Trophoblast cell (in vitro differentiated cells and primary cell): ENCODE data around the gene NWD2.

ENCODE experiments used
- DNase-seq, 2 donors: peaks; one replicate each; pipeline ENCODE4 v3.0.0-alpha.2; 2016
- H2AFZ ChIP-seq: 2 replicates; pipeline ENCODE4 v1.6.1; 2013; ENCODE audit warnings: low read length, moderate library complexity, mild to moderate bottlenecking; ENCODE audit not compliant: insufficient read depth, poor library complexity
- H2AK5ac ChIP-seq: 2 replicates; pipeline ENCODE4 v1.6.1; 2013; ENCODE audit warnings: mild to moderate bottlenecking, low read length
- H2BK120ac ChIP-seq: 2 replicates; pipeline ENCODE4 v1.6.1; 2013; ENCODE audit warnings: low read length, mild to moderate bottlenecking, moderate library complexity; ENCODE audit not compliant: insufficient read depth, poor library complexity
- H2BK12ac ChIP-seq: 2 replicates; pipeline ENCODE4 v1.6.1; 2013; ENCODE audit warnings: mild to moderate bottlenecking, low read length, moderate library complexity
- H2BK5ac ChIP-seq: 2 replicates; pipeline ENCODE4 v1.6.1; 2013; ENCODE audit warnings: low read length, low read depth, moderate library complexity, mild to moderate bottlenecking; ENCODE audit not compliant: poor library complexity
- H3K14ac ChIP-seq: 2 replicates; pipeline ENCODE4 v1.6.1; 2013; ENCODE audit warnings: mild to moderate bottlenecking, low read length
- H3K18ac ChIP-seq: 2 replicates; pipeline ENCODE4 v1.6.1; 2013; ENCODE audit warnings: mild to moderate bottlenecking, low read length
- H3K23ac ChIP-seq: 2 replicates; pipeline ENCODE4 v1.6.1; 2013; ENCODE audit warnings: low read length
- H3K27ac ChIP-seq: 2 replicates; pipeline ENCODE4 v1.5.1; 2013; ENCODE audit warnings: low read depth, mild to moderate bottlenecking, inconsistent platforms, low read length, moderate library complexity
- H3K27me3 ChIP-seq: 2 replicates; pipeline ENCODE4 v1.6.1; 2013; ENCODE audit warnings: inconsistent platforms, mild to moderate bottlenecking, low read length, moderate library complexity; ENCODE audit not compliant: insufficient read depth
- H3K36me3 ChIP-seq, 2 experiments: 1 replicate in 1 of 2; 2 replicates in 1 of 2; pipeline ENCODE4 v1.6.1; 2013; ENCODE audit warnings: low read length in 2 of 2, mild to moderate bottlenecking in 2 of 2, moderate library complexity in 1 of 2; ENCODE audit not compliant: insufficient read depth in 2 of 2, control insufficient read depth in 1 of 2
- H3K4ac ChIP-seq: 2 replicates; pipeline ENCODE4 v1.6.1; 2013; ENCODE audit warnings: low read depth, mild to moderate bottlenecking, low read length, moderate library complexity
- H3K4me1 ChIP-seq, 2 experiments: 1 replicate in 1 of 2; 2 replicates in 1 of 2; pipeline ENCODE4 v1.6.1; 2013; ENCODE audit warnings: low read length in 2 of 2, mild to moderate bottlenecking in 2 of 2, moderate library complexity in 1 of 2; ENCODE audit not compliant: insufficient read depth in 2 of 2, control insufficient read depth in 1 of 2
- H3K4me2 ChIP-seq: 2 replicates; pipeline ENCODE4 v1.6.1; 2013; ENCODE audit warnings: inconsistent platforms, mild to moderate bottlenecking, low read length, moderate library complexity
- H3K4me3 ChIP-seq: 2 replicates; pipeline ENCODE4 v1.5.1; 2013; ENCODE audit warnings: mild to moderate bottlenecking, low read depth, low read length, inconsistent platforms
- H3K79me1 ChIP-seq: one replicate; pipeline ENCODE4 v1.6.1; 2013; ENCODE audit warnings: low read length
- H3K79me2 ChIP-seq: 2 replicates; pipeline ENCODE4 v1.6.1; 2013; ENCODE audit warnings: low read length, mild to moderate bottlenecking; ENCODE audit not compliant: control insufficient read depth, insufficient read depth, poor library complexity
- H3K9ac ChIP-seq: 2 replicates; pipeline ENCODE4 v1.6.1; 2013; ENCODE audit warnings: mild to moderate bottlenecking, low read length
- H3K9me3 ChIP-seq: 2 replicates; pipeline ENCODE4 v1.6.1; 2013; ENCODE audit warnings: low read depth, mild to moderate bottlenecking, control low read depth, inconsistent platforms, low read length; ENCODE audit not compliant: insufficient read depth
- H4K12ac ChIP-seq: 2 replicates; pipeline ENCODE4 v1.6.1; 2013; ENCODE audit warnings: low read depth, mild to moderate bottlenecking, low read length, moderate library complexity
- H4K8ac ChIP-seq: 2 replicates; pipeline ENCODE4 v1.6.1; 2013; ENCODE audit warnings: low read depth, mild to moderate bottlenecking, low read length, moderate library complexity
- H4K91ac ChIP-seq: one replicate; pipeline ENCODE4 v1.6.1; 2013; ENCODE audit warnings: low read depth, mild to moderate bottlenecking, low read length, moderate library complexity
- WGBS: extraction: QIAGEN DNeasy Blood & Tissue Kit; methylation state at CpG from one replicate; pipeline ENCODE4 v1.1.7; 2013; ENCODE audit warnings: missing lambda C conversion rate; ENCODE audit not compliant: insufficient read length, insufficient coverage; ENCODE audit errors: extremely low coverage; 5-methylcytosine and 5-hydroxymethylcytosine counted together

The NWD2 gene

GRCh38 chr4:37424753-37425152 lies 180.2 kb downstream of the NWD2 start:
- H3K79me1 ChIP-seq = no peaks in the 10 kb centered on the region
- H3K18ac ChIP-seq = no peak overlapping the region
- no peaks in the 10 kb centered on the region for H3K79me2 ChIP-seq
- H2BK12ac ChIP-seq = no peak overlapping the region
- H3K4me2 ChIP-seq = no peak overlapping the region
- H3K4me1 ChIP-seq = no peaks in the 10 kb centered on the region
- H3K9ac ChIP-seq = no peak overlapping the region
- no peak for DNase-seq
- no peaks in the 10 kb centered on the region for H3K9me3 ChIP-seq
- no peak overlapping the region for H4K91ac ChIP-seq
- no peak overlapping the region for H4K8ac ChIP-seq
- no peak overlapping the region for H4K12ac ChIP-seq
- H2BK5ac ChIP-seq = no peak overlapping the region
- H3K23ac ChIP-seq = no peak overlapping the region
- no peaks in the 10 kb centered on the region for H3K36me3 ChIP-seq
- H3K4ac ChIP-seq = no peak overlapping the region
- no peak overlapping the region for H3K4me3 ChIP-seq
- no peak overlapping the region for H3K14ac ChIP-seq
- no peak overlapping the region for H3K27ac ChIP-seq
- H3K27me3 ChIP-seq = no peaks in the 10 kb centered on the region
- no peak overlapping the region for H2AFZ ChIP-seq
- no peak overlapping the region for H2AK5ac ChIP-seq
- no peak overlapping the region for H2BK120ac ChIP-seq

GRCh38 chr4:37425857-37426256 lies 181.3 kb downstream of the NWD2 start:
- Histone ChIP-seq H4K91ac (no peak overlapping the region), H3K4me1 (no peaks in the 10 kb centered on the region), H2BK5ac (no peak overlapping the region), H3K27me3 (no peaks in the 10 kb centered on the region), H3K79me2 (no peaks in the 10 kb centered on the region), H3K18ac (no peak overlapping the region), H4K8ac (no peak overlapping the region), H3K79me1 (no peaks in the 10 kb centered on the region), H3K9me3 (no peaks in the 10 kb centered on the region), H3K9ac (no peak overlapping the region), H3K4me2 (no peak overlapping the region), H4K12ac (no peak overlapping the region), H3K36me3 (no peaks in the 10 kb centered on the region), H2BK12ac (no peak overlapping the region), H3K23ac (no peak overlapping the region), H3K4ac (no peak overlapping the region), H2AK5ac (no peak overlapping the region), H2AFZ (no peak overlapping the region), H3K27ac (no peak overlapping the region), H2BK120ac (no peak overlapping the region), H3K4me3 (no peak overlapping the region), H3K14ac (no peak overlapping the region)
- WGBS = no CpG with 5 or more reads among the region's 2 CpGs
- no peak for DNase-seq

GRCh38 chr4:37427193-37427592 lies 182.7 kb downstream of the NWD2 start:
- Histone ChIP-seq H3K9me3 (no peaks in the 10 kb centered on the region), H3K9ac (no peak overlapping the region), H3K23ac (no peak overlapping the region), H3K4me3 (no peak overlapping the region), H3K4me1 (no peaks in the 10 kb centered on the region), H4K12ac (no peak overlapping the region), H4K8ac (no peak overlapping the region), H3K79me1 (no peaks in the 10 kb centered on the region), H2AK5ac (no peak overlapping the region), H4K91ac (no peak overlapping the region), H3K27me3 (no peaks in the 10 kb centered on the region), H2AFZ (no peak overlapping the region), H3K14ac (no peak overlapping the region), H3K27ac (no peak overlapping the region), H2BK120ac (no peak overlapping the region), H3K18ac (no peak overlapping the region), H2BK5ac (no peak overlapping the region), H2BK12ac (no peak overlapping the region), H3K4me2 (no peak overlapping the region), H3K4ac (no peak overlapping the region), H3K36me3 (no peaks in the 10 kb centered on the region), H3K79me2 (no peaks in the 10 kb centered on the region)
- no peak for DNase-seq
- no CpG with 5 or more reads among the region's 2 CpGs for WGBS

- H3K4me2 ChIP-seq = no peak overlapping the region
- H3K9me3 ChIP-seq = no peaks in the 10 kb centered on the region
- H3K36me3 ChIP-seq = no peaks in the 10 kb centered on the region
- no peaks in the 10 kb centered on the region for H3K79me2 ChIP-seq
- no peak overlapping the region for H3K18ac ChIP-seq
- no peak overlapping the region for H3K4me3 ChIP-seq
- DNase-seq = no peak
- no peaks in the 10 kb centered on the region for H3K4me1 ChIP-seq
- H2BK12ac ChIP-seq = no peak overlapping the region
- H2BK5ac ChIP-seq = no peak overlapping the region
- H4K91ac ChIP-seq = no peak overlapping the region
- H3K4ac ChIP-seq = no peak overlapping the region
- H3K79me1 ChIP-seq = no peaks in the 10 kb centered on the region
- no peak overlapping the region for H4K12ac ChIP-seq
- no peaks in the 10 kb centered on the region for H3K27me3 ChIP-seq
- no peak overlapping the region for H2BK120ac ChIP-seq
- no peak overlapping the region for H3K23ac ChIP-seq
- H2AFZ ChIP-seq = no peak overlapping the region
- H3K14ac ChIP-seq = no peak overlapping the region
- H2AK5ac ChIP-seq = no peak overlapping the region
- no peak overlapping the region for H4K8ac ChIP-seq
- H3K27ac ChIP-seq = no peak overlapping the region
- H3K9ac ChIP-seq = no peak overlapping the region
Observed at GRCh38 chr4:37429906-37430305, 185.4 kb downstream of the NWD2 start.
